Measurements from ENCODE around the gene MYH10. TPM values are rescaled to one million over a fixed set of nuclear protein-coding genes. Genes with fewer than 3 reads are reported as not detected.

Gene MYH10
- polyA plus RNA-seq, 1 donor = 56.8 TPM

GRCh38 chr17:8492121-8492520, 138.4 kb downstream of the MYH10 start:
- DNase-seq = no peak

GRCh38 chr17:8490256-8491023, 140.1 kb downstream of the MYH10 start:
- no peak for DNase-seq

GRCh38 chr17:8489841-8490240, 140.7 kb downstream of the MYH10 start:
- DNase-seq = no peak

GRCh38 chr17:8488901-8489300, 141.6 kb downstream of the MYH10 start:
- DNase-seq = no peak

GRCh38 chr17:8488491-8488890, 142.0 kb downstream of the MYH10 start:
- DNase-seq = no peak

GRCh38 chr17:8487743-8488142, 142.8 kb downstream of the MYH10 start:
- DNase-seq = no peak

GRCh38 chr17:8487130-8487645, 143.3 kb downstream of the MYH10 start:
- no peak for DNase-seq

GRCh38 chr17:8485491-8485890, 145.0 kb downstream of the MYH10 start:
- no peak for DNase-seq

GRCh38 chr17:8484465-8484864, 146.1 kb downstream of the MYH10 start:
- no peak for DNase-seq

GRCh38 chr17:8482546-8482945, 148.0 kb downstream of the MYH10 start:
- DNase-seq = no peak

- DNase-seq = no peak
These were observed 148.8 kb downstream of the MYH10 start for GRCh38 chr17:8481703-8482102.

- DNase-seq = no peak
These were observed 149.4 kb downstream of the MYH10 start for GRCh38 chr17:8481089-8481488.

GRCh38 chr17:8480011-8480976, 150.2 kb downstream of the MYH10 start:
- DNase-seq = no peak

- no peak for DNase-seq
These were observed 151.0 kb downstream of the MYH10 start for GRCh38 chr17:8479431-8479947.

- no peak for DNase-seq
These were observed 152.6 kb downstream of the MYH10 start for GRCh38 chr17:8477715-8478441.

GRCh38 chr17:8477171-8477570, 153.4 kb downstream of the MYH10 start:
- no peak for DNase-seq

GRCh38 chr17:8476741-8477140, 153.8 kb downstream of the MYH10 start:
- no peak for DNase-seq

- DNase-seq = no peak
These were observed 154.7 kb downstream of the MYH10 start for GRCh38 chr17:8475781-8476180.

- no peak for DNase-seq
These were observed 155.3 kb downstream of the MYH10 start for GRCh38 chr17:8475227-8475626.

- no peak for DNase-seq
These were observed 155.7 kb downstream of the MYH10 start for GRCh38 chr17:8474826-8475225.

GRCh38 chr17:8473451-8474192, 156.9 kb downstream of the MYH10 start:
- no peak for DNase-seq

GRCh38 chr17:8472663-8473062, 157.9 kb downstream of the MYH10 start:
- no peak for DNase-seq
